HG03571 (cell line): Measurements from ENCODE around the gene C14orf119.

Source experiments
- ATAC-seq: cut with Tn5 transposase; IDR thresholded peaks from one replicate; pipeline ENCODE4 v1.9.1; 2021; ENCODE audit not compliant: unreplicated experiment

Gene C14orf119

GRCh38 chr14:23060536-23061260 is 34.6 kb upstream of the C14orf119 start:
- no peak for ATAC-seq

- no peak for ATAC-seq
These were observed 33.3 kb upstream of the C14orf119 start for GRCh38 chr14:23062002-23062401.

GRCh38 chr14:23063601-23064000 is 31.7 kb upstream of the C14orf119 start:
- ATAC-seq: no peak

GRCh38 chr14:23066368-23066767 is 28.9 kb upstream of the C14orf119 start:
- no peak for ATAC-seq

- ATAC-seq: no peak
These were observed 28.2 kb upstream of the C14orf119 start for GRCh38 chr14:23066855-23067744.

GRCh38 chr14:23067847-23068788 is 27.2 kb upstream of the C14orf119 start:
- ATAC-seq: no peak

- ATAC-seq: peak; percentile 56
These were observed 26.4 kb upstream of the C14orf119 start for GRCh38 chr14:23068789-23069412.

DNA sequence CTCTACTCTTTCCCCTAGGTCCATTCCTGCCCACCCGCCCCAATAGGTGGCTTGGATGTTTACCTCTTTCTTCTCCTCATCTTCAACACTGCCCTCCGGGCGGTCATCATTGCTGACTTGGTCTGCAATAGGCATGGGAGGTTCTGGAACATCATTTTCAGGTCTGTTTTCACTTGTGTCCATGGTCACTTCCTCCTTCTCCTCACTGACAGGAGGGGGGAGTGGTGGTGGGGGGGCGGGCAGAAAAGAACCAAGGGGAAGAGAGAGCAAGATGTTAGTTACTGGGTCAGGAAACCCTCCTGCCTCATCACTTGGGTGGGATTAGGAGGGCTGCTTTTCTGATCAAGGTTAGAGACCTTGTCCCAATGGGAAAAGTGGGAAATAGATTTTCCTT is 25.9 kb upstream of the C14orf119 start:
- peak; percentile 8 for ATAC-seq

- ATAC-seq: no peak
These were observed 24.8 kb upstream of the C14orf119 start for GRCh38 chr14:23070262-23071129.

GRCh38 chr14:23071244-23071920 is 23.9 kb upstream of the C14orf119 start:
- ATAC-seq: peak; percentile 76

DNA sequence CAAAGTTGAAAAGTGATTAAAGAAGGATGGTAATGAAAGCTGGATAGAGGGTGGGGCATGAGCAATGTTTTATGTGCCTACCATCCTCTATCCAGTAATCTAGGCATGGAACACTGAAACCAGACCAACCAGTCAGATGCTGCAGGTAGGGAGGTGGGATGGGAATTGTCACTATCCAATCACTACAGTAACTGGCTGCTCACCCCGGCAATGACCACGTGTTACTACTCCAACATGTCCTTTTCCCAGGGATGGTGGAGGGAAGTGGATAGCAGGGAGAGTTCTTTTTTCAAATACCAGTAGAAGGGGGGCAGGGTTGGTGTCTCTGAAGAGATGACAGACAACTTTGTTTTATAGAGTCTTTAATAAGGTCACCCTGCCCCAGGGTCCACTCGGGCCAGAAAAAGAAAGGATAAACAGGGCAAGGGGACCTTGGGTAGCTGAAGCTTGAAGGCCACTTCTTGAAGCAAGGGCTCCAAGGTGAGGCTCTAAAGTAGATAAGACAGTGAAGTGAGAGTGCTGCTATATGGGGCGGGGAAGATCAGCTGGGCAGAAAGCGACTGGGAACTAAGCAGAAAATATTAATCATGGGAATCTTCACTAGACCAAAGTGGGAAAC is 23.3 kb upstream of the C14orf119 start:
- ATAC-seq: no peak

- ATAC-seq: no peak
These were observed 20.4 kb upstream of the C14orf119 start for GRCh38 chr14:23074906-23075305.

- ATAC-seq: no peak
These were observed 18.4 kb upstream of the C14orf119 start for GRCh38 chr14:23076785-23077408.

- no peak for ATAC-seq
These were observed 17.3 kb upstream of the C14orf119 start for GRCh38 chr14:23077962-23078361.

GRCh38 chr14:23078692-23079116 is 16.6 kb upstream of the C14orf119 start:
- no peak for ATAC-seq

DNA sequence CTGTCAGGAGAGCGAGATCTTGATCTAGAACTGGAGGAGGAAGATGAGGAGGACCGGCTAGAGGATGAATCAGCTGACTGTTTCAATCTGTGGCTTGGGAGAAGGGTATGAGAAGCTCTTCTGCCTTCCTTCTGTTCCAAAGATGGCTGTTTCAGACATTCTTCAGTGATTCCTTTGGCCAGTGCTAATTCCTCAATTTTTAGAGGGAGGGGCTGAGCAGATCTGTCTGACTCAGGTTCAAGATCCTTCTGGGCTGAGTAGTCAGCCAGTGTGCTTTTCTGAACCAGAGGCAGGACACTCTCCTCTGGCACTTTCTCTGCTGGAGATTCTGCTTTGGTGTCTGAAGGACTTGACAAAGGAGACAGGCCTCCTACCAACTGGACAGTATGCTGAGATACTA is 15.6 kb upstream of the C14orf119 start:
- no peak for ATAC-seq

DNA sequence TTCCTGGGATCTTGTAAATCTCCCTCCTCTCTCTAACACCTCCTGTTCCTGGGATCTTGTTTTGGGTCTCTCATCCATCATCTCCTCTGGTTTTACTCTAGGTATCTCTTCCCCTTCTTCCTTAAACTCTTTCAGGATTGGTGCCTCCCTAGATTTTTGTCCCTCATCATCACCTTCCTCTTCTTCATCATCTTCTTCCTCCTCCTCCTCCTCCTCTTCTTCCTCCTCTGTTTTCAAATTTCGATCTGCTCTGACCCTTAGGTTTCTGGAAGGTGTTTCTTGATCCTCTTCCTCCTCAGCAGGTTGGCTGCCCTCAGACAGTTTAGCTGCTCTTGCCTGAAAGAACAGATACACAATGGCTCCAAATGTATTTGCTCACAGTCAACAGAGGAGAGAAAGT is 14.8 kb upstream of the C14orf119 start:
- no peak for ATAC-seq

DNA sequence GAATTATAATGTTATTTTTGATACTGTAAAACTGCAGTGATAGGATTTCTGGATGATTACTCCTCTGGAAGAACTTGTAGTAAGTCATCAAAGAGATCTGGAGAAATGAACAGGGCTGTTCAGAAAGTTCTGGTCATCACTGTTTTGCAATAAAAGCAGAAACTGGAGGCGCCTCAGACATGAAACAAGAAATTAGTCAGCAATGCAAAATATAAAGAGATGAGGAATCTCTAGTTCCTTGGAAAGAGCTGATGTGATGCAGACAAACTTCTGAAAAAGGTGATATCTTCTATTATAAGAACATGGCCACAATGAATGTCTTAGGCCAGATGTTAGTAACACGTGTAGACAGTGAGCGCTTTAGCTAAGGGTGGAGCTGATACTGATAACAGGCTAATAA is 9.8 kb upstream of the C14orf119 start:
- no peak for ATAC-seq
